PFSK-1 (cell line): ENCODE measurements around the gene ANKZF1.

Experiments
- FOXP2 ChIP-seq: optimal IDR thresholded peaks from 2 replicates; pipeline ENCODE3; 2011; ENCODE audit warnings: borderline replicate concordance, control low read depth, inconsistent platforms; ENCODE audit not compliant: insufficient read depth; ENCODE audit errors: extremely low read length, extremely low read depth
- POLR2AphosphoS5 ChIP-seq: IDR thresholded peaks from 2 replicates; pipeline ENCODE4 v1.6.1; 2012; ENCODE audit warnings: low read depth, mild to moderate bottlenecking, control low read depth, low read length, moderate library complexity
- SIN3A ChIP-seq: IDR thresholded peaks from 2 replicates; pipeline ENCODE4 v1.6.1; 2012; ENCODE audit warnings: mild to moderate bottlenecking, low read length, moderate library complexity, borderline replicate concordance; ENCODE audit not compliant: insufficient read depth
- TAF1 ChIP-seq: IDR thresholded peaks from 2 replicates; pipeline ENCODE4 v1.6.1; 2012; ENCODE audit warnings: low read length, control low read depth, borderline replicate concordance; ENCODE audit not compliant: insufficient read depth
- TF ChIP-seq, protein P1 (sequence below), 2 experiments: IDR thresholded peaks; 2 replicates each; pipeline versions ENCODE4 v1.6.1 to v1.8.0; 2011 to 2012; ENCODE audit warnings: low read depth in 2 of 2, low read length in 2 of 2, control low read depth in 1 of 2, inconsistent platforms in 1 of 2, mild to moderate bottlenecking in 1 of 2, moderate library complexity in 1 of 2; ENCODE audit not compliant: insufficient read depth in 1 of 2

ANKZF1 gene

DNA sequence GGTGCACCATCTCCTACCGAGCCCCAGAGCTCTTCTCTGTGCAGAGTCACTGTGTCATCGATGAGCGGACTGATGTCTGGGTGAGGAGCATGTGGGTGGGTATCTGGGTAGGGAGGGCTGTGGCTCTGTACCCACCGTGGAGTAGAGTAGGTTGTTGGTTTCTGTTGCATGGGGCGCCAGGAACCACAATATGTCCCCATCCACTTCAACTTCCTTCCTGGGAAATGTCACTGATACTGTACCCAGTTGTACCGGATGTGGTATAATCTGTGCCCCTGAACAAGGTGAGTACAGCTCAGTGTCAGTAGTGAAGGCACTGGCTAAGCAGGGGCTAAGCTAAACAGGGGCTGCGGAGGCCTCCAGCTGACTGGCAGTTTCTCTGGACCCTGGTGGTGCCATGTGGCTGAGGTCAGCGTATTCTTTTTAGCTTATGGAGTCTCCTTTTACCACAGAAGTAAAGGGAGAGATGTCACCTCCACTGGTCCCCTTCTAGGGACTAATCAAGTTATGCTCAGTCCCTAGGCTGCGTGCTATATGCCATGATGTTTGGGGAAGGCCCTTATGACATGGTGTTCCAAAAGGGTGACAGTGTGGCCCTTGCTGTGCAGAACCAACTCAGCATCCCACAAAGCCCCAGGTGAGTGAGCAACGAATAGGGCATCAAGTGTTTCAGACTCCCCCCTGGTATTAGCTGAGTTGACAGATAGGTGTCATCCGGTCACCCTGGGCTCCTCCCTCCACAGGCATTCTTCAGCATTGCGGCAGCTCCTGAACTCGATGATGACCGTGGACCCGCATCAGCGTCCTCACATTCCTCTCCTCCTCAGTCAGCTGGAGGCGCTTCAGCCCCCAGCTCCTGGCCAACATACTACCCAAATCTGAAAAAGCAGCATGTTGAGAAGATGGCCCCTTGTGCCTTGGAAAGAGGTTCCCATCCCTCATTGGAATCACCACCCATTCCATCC is 18.4 kb downstream of the ANKZF1 start:
- no peak for TF ChIP-seq FOXP2
- no peak for TF ChIP-seq POLR2AphosphoS5
- TF ChIP-seq, protein P1, sequence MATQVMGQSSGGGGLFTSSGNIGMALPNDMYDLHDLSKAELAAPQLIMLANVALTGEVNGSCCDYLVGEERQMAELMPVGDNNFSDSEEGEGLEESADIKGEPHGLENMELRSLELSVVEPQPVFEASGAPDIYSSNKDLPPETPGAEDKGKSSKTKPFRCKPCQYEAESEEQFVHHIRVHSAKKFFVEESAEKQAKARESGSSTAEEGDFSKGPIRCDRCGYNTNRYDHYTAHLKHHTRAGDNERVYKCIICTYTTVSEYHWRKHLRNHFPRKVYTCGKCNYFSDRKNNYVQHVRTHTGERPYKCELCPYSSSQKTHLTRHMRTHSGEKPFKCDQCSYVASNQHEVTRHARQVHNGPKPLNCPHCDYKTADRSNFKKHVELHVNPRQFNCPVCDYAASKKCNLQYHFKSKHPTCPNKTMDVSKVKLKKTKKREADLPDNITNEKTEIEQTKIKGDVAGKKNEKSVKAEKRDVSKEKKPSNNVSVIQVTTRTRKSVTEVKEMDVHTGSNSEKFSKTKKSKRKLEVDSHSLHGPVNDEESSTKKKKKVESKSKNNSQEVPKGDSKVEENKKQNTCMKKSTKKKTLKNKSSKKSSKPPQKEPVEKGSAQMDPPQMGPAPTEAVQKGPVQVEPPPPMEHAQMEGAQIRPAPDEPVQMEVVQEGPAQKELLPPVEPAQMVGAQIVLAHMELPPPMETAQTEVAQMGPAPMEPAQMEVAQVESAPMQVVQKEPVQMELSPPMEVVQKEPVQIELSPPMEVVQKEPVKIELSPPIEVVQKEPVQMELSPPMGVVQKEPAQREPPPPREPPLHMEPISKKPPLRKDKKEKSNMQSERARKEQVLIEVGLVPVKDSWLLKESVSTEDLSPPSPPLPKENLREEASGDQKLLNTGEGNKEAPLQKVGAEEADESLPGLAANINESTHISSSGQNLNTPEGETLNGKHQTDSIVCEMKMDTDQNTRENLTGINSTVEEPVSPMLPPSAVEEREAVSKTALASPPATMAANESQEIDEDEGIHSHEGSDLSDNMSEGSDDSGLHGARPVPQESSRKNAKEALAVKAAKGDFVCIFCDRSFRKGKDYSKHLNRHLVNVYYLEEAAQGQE (IDR thresholded peaks at IDR 0.05; ENCODE audit: insufficient read depth in 1 of 2, low read depth in 2 of 2, low read length in 2 of 2): no peak
- TF ChIP-seq SIN3A: no peak
- TF ChIP-seq TAF1: no peak

DNA sequence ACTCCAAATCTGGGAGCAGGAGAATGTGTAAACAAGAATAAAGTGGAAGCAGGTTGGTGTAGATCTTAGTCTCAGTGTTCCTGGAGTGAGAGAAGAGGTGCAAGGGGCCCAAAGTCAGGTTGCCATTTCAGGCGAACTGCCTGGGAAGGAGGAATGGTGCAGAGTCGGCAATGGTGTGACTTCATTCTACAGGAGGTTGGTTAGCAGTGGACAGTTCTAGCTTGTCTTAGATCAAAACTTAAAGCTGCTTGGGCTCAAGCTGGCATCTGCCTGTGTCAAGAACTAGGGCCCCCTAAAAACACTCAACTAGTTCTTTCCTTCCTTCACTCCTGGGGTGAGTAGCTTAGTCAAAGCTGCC is 19.2 kb downstream of the ANKZF1 start:
- no peak for TF ChIP-seq POLR2AphosphoS5
- no peak for TF ChIP-seq FOXP2
- TF ChIP-seq SIN3A: no peak

GRCh38 chr2:219249203-219249980 is 19.8 kb downstream of the ANKZF1 start:
- TF ChIP-seq SIN3A: no peak
- TF ChIP-seq POLR2AphosphoS5: no peak; the same call in 1 of the 2 replicates
- no peak for TF ChIP-seq TAF1
- TF ChIP-seq, protein P1 (IDR thresholded peaks at IDR 0.05; ENCODE audit: insufficient read depth in 1 of 2, low read depth in 2 of 2, low read length in 2 of 2): no peak
- TF ChIP-seq FOXP2: no peak

- no peak for TF ChIP-seq TAF1
- TF ChIP-seq POLR2AphosphoS5: no peak
- no peak for TF ChIP-seq SIN3A
- TF ChIP-seq FOXP2: no peak
- TF ChIP-seq, protein P1 (IDR thresholded peaks at IDR 0.05; ENCODE audit: insufficient read depth in 1 of 2, low read depth in 2 of 2, low read length in 2 of 2): no peak
Measured at GRCh38 chr2:219250049-219250781, 20.6 kb downstream of the ANKZF1 start.

DNA sequence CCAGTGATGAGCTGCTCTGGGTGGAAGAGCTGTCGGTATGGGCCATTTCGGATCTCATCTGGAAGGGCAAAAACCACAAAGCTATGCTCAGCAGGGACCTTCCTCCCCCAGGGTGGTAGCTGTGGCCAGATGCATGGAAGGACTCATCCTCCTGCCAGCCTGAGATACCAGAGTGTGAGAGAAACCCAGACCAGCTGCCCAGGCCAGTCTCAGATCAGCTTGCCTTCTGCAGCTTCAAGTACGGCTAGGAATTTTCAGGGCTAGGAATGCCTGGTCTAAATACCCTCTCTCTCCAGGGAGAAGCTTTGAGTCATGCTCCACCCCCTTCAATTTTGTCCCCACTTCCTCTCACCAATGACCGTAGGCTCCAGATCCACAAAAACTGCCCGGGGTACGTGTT is 22.1 kb downstream of the ANKZF1 start:
- TF ChIP-seq SIN3A (no peak), TAF1 (no peak), POLR2AphosphoS5 (no peak), FOXP2 (no peak)
- TF ChIP-seq, protein P1 (IDR thresholded peaks at IDR 0.05; ENCODE audit: insufficient read depth in 1 of 2, low read depth in 2 of 2, low read length in 2 of 2): no peak
